NCI-H510A treated with DMSO at 0.1 percent for 48 hours (cell line): ENCODE data around the gene NPM1.

ENCODE experiments used
- DNase-seq: peaks from one replicate; lab custom pipeline; 2025; lab: John Stamatoyannopoulos, UW

Gene NPM1

GRCh38 chr5:171450423-171451331 is 63.0 kb downstream of the NPM1 start:
- no peak for DNase-seq

GRCh38 chr5:171451421-171451820 is 63.8 kb downstream of the NPM1 start:
- no peak for DNase-seq

- DNase-seq, result no peak
These were observed 65.5 kb downstream of the NPM1 start for GRCh38 chr5:171453056-171453725.

GRCh38 chr5:171453988-171454387 is 66.3 kb downstream of the NPM1 start:
- no peak for DNase-seq

GRCh38 chr5:171454549-171454948 is 66.9 kb downstream of the NPM1 start:
- DNase-seq, result no peak

- DNase-seq, result no peak
These were observed 67.9 kb downstream of the NPM1 start for GRCh38 chr5:171455522-171455921.

- no peak for DNase-seq
These were observed 69.7 kb downstream of the NPM1 start for GRCh38 chr5:171457208-171457981.

GRCh38 chr5:171459839-171460238 is 72.2 kb downstream of the NPM1 start:
- DNase-seq, result no peak
